GM19193 (cell line): ENCODE results near the gene BEND5.

Experiments
- POLR2A ChIP-seq: IDR thresholded peaks from 4 replicates; pipeline ENCODE4 v1.6.1; 2011; ENCODE audit not compliant: insufficient read depth, insufficient read length; ENCODE audit errors: extremely low read depth

BEND5 gene

GRCh38 chr1:48746906-48747305 is 29.8 kb downstream of the BEND5 start:
- no peak for TF ChIP-seq POLR2A

- TF ChIP-seq POLR2A: no peak
Measured at GRCh38 chr1:48744032-48744431, 32.7 kb downstream of the BEND5 start.

DNA sequence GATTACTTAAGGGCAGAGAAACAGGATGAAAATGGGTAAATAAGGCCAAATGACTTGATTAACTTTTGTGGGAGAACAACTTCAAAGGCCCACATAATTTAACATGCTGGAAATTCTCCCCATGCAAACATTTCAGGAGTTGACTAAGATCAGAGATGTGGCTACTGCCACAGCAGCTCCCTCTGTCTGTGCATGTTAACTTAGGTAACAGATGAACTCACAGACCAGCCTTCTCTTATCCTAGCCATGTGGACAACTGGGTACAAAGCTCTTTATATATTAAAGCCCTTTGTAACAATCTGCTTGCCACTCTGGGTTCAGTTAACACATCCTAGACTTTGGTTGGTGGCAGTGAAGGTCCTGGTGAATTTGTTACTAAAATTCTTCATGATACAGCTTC is 33.2 kb downstream of the BEND5 start:
- no peak for TF ChIP-seq POLR2A

DNA sequence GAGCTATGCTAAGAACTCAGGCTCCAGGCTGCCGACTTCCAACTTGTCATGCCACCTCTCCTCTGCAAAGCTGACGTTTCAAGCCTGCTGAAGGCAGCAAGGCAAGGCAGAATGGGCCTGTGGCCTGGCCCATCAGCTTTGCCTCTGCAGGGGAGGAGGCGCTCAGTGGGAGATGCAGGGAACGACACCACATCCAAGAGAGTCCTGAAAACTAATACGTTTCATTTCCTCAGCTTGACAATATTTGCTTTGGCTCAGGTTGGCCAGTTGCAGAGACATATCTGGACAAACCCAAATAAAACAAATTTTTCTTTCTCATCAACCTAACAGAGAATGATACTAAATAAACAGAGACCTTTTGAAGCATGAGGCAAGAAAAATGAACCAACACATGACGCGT is 35.3 kb downstream of the BEND5 start:
- TF ChIP-seq POLR2A: no peak

DNA sequence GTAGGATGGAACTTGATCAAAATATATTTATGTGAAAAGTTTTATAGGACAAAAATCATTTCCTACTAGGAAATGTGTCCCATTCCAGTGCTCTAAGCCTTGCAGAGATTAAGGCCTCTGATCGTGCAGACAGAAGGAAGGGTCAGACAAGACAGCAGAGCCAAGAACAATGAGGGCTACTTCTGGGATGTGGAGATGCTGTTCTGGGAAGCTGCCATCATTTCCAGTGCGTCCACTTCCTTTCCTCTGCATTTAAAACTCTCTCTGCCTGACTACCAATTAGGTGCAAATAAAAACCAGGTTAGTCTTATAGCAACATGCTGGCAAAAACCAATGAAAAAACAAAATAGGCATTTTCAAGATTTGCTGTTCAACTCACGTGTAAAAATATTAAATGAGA is 36.1 kb downstream of the BEND5 start:
- TF ChIP-seq POLR2A: no peak

DNA sequence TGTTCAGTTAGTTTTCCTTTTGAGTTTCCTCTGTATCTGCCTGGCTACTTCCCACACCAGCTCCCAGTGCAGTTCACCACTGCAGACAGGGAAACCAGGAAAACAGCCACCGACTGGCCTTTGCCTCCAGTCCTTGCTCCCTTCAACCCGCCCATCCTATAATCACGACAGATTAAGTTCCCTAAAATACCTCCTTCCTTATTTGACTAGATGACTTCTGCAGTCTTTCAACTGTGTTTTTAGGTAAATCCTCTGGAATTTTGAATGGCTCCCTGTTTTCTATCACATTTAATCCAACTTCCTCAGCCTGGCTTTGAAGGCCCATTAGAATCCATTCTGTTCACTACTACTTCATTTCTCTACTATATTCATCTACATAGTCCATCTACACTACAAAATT is 37.6 kb downstream of the BEND5 start:
- TF ChIP-seq POLR2A: no peak

GRCh38 chr1:48738356-48738755 is 38.3 kb downstream of the BEND5 start:
- no peak for TF ChIP-seq POLR2A

DNA sequence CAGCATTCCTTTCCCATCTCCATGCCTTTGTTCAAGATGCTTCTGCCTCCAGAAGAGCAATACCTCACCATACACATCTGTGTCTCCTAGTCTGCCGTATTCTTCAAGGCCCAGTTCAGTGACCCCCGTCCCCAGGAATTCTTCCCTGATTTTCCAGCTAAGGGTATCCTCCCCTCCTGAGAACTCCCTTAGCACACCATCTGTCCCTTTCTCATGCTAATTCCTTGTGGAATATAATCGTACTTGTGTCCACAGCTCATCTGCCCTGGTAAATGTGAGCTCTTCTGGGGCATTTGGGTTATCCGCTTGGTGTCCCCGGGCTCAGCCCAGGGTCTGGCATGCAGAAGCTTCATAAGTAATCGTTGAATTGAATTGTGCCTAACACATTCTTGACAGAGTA is 40.9 kb downstream of the BEND5 start:
- TF ChIP-seq POLR2A: no peak

DNA sequence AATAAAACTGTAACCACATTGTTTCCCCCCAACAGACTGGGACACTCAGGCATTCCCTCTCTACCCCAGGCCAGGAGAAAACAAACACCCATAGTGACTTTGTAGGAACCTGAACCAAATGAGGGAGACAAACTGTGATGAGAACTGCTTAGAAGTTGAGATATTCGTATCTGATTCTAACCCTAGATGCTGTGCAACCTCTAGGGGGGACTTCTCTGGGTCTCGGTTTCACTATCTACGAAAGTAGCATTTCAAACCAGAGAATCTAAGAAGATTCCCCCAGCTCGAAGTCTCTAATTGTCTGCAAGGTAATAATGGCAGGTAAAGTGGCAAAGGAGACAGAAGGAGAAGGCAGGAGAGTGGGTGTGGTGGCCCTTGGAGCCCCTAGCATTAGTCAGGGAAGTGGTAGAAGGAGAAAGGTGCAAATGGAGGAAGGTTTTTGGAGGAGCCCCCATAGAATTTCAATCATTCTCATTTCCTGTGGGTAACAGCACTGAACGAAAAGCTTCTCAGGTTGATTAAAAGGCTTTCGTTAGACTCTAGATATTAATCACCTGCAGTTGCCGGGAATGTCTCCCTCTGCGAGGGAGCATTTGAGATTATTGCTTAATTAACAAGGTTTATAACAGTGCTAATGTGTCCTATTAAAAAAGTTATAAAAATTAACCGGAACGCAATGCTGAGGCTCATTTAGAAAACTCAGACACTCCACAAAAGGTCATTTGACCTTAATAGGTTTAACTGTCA is 46.4 kb downstream of the BEND5 start:
- TF ChIP-seq POLR2A: no peak

GRCh38 chr1:48728584-48728983 is 48.1 kb downstream of the BEND5 start:
- no peak for TF ChIP-seq POLR2A

- no peak for TF ChIP-seq POLR2A
Measured at GRCh38 chr1:48726557-48727215, 50.0 kb downstream of the BEND5 start.

DNA sequence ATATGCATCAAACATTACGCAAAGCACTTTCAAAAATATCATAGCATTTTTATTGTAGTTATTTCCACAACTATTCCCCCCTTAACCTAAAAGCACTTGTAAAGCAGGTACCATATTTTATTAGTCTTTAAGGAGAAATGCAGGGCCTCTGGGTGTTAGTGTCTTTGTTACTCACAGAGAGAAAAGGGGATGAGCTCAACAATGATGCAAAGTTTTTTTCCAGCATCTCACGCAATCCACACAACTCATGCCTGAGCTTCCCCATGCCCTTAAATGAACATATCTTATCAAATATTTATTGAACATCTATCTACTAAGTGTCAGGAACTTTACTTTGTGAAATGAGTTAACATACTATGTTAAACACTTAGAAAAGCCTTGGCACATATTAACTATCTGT is 50.6 kb downstream of the BEND5 start:
- no peak for TF ChIP-seq POLR2A

GRCh38 chr1:48725341-48726046 is 51.2 kb downstream of the BEND5 start:
- TF ChIP-seq POLR2A: no peak

- no peak for TF ChIP-seq POLR2A
Measured at GRCh38 chr1:48720929-48721328, 55.8 kb downstream of the BEND5 start.

- no peak for TF ChIP-seq POLR2A
Measured at GRCh38 chr1:48718705-48719104, 58.0 kb downstream of the BEND5 start.

- no peak for TF ChIP-seq POLR2A
Measured at GRCh38 chr1:48718116-48718630, 58.5 kb downstream of the BEND5 start.

- TF ChIP-seq POLR2A: no peak
Measured at GRCh38 chr1:48717082-48717481, 59.6 kb downstream of the BEND5 start.

DNA sequence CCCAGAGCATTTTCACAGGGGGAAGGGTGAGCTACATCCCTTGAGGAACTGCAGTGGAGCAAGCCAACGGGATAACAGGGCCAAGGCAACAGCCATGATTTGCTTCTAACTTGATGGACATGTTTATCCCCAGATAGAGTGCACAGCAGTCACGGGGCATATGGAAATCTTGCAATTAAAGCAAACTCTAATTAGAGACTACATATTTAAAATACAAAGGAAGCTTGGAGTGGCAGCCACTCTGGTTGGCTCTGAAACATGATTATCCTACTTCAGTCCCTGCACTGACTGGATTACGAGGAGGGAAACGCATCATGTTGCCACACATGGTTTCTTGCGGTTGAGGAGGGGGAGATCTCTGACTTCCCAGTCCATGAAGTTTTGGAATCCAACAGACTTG is 60.8 kb downstream of the BEND5 start:
- no peak for TF ChIP-seq POLR2A
